Measurements from ENCODE around the gene UBL3.

The UBL3 gene

DNA sequence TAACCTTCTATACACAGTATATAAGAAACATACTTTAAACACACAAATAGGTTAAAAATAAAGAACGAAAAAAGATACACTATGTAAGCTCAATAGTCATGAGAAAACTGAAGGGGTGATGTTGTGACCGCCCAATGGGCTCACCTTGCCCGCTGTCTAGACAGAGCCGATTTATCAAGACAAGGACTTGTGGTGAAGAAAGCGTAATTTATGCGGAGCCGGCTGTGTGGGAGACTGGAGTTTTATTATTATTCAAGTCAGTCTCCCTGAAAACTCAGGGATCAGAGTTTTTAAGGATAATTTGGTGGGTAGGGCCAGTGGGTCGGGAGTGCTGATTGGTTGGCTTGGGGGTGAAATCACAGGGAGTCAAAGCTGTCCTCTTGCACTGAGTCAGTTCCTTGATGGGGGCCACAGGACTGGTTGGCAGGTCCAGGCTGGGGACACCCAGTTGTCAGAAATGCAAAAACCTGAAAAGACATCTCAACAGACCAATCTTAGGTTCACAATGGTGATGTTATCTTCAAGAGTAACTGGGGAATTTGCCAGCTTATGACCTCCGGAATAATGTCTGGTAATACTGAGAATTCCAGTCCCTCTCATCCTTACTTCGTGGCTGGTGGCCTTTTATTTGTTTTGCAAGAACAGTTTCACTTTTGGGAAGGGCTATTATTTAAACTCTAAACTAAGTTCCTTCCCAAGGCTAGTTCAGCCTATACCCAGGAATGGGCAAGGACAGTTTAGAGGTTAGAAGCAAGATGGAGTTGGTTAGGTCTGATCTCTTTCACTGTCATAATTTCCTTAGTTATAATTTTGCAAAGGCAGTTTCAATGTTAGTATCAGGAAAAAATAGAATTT is 96.6 kb downstream of the UBL3 start:
- DNase-seq (ENCODE audit: low read depth) = no peak
- H3K9ac ChIP-seq (ENCODE audit: low read length) = no peak overlapping the region
- H3K4me3 ChIP-seq (ENCODE audit: low read length) = no peak overlapping the region
- H3K9me3 ChIP-seq (ENCODE audit: control insufficient read depth, low read length) = no peaks in the 10 kb centered on the region
- peaks cover 9% of the 10 kb centered on the region for H3K4me1 ChIP-seq (ENCODE audit: control insufficient read depth, insufficient read depth, low read length)
- H3K27me3 ChIP-seq (replicated peaks; ENCODE audit: control insufficient read depth, insufficient read depth, low read length) = no peaks in the 10 kb centered on the region
- no peaks in the 10 kb centered on the region for H3K36me3 ChIP-seq (ENCODE audit: control insufficient read depth, insufficient read depth, low read length, severe bottlenecking)

DNA sequence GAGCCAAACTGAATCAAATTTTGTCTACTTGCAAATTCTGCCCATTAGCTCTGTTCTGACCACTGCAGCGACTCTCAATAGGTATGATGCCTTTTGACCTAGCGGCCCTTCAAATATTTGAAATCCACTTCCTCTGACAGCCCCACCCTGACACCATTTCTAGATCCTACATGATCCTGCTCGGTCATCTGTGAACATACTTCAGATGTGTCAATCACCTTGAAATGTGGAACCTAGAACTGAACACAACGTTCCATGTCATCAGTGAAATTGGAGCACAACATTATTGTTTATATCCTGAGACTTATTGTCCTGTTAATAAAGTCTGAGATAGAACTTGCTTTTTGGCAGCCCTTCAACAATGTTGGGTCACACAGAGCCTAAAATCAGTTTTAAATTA is 98.2 kb downstream of the UBL3 start:
- Histone ChIP-seq H3K9me3 (ENCODE audit: control insufficient read depth, low read length) (no peaks in the 10 kb centered on the region), H3K36me3 (ENCODE audit: control insufficient read depth, insufficient read depth, low read length, severe bottlenecking) (no peaks in the 10 kb centered on the region), H3K4me1 (ENCODE audit: control insufficient read depth, insufficient read depth, low read length) (peaks cover 9% of the 10 kb centered on the region), H3K4me3 (ENCODE audit: low read length) (no peak overlapping the region), H3K9ac (ENCODE audit: low read length) (no peak overlapping the region), H3K27me3 (replicated peaks; ENCODE audit: control insufficient read depth, insufficient read depth, low read length) (no peaks in the 10 kb centered on the region)
- no peak for DNase-seq (ENCODE audit: low read depth)

DNA sequence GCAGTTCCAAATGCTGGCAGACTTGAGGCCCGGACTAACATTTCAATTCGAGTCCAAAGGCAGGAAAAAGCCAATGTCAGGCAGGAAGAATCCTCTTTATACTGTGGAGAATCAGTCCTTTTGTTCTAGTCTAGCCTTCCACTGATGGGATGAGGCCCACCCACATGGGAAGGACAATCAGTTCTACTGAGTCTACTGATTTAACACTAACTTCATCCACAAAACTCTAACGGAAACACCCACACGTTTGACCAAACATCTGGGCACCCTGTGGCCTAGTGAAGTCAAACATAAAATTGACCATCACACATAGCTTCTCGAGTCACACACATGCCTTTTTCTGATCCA is 100.3 kb downstream of the UBL3 start:
- Histone ChIP-seq H3K9me3 (ENCODE audit: control insufficient read depth, low read length) (no peaks in the 10 kb centered on the region), H3K27me3 (replicated peaks; ENCODE audit: control insufficient read depth, insufficient read depth, low read length) (peaks cover 7% of the 10 kb centered on the region), H3K9ac (ENCODE audit: low read length) (no peak overlapping the region), H3K4me1 (ENCODE audit: control insufficient read depth, insufficient read depth, low read length) (peaks cover 9% of the 10 kb centered on the region), H3K36me3 (ENCODE audit: control insufficient read depth, insufficient read depth, low read length, severe bottlenecking) (no peaks in the 10 kb centered on the region), H3K4me3 (ENCODE audit: low read length) (no peak overlapping the region)
- no peak for DNase-seq (ENCODE audit: low read depth)

DNA sequence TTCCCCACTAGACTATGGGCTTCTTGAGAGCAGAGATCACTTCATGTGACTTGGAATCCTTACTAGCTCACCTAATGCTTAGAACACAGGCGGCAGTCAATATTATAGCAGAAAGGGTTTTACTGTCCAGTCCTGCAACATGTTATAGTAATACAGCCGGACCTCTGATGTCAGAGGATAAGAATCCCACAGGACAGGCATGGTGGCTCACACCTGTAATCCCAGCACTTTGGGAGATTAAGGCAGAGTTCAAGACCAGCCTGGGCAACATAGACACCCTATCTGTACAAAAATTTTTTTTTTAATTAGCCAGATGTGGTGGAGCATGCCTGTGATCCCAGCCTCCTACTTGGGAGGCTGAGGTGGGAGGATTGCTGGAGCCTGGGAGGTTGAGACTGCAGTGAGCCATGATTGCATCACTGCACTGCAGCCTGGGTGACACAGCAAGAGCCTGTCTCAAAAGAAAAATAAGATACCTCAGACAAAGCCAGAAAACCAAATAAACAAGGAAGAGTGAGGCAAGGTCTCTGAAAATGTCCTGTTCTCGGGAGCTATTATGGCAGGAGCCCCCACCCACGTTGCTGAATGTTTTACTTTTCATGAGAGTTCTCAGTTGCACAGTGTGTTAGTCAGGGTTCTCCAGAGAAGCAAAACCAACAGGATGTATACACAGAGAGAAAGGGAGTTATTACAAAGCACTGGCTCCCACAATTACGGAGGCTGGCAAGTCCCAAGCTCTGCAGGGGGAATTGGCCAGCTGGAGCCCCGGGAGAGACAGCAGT is 100.8 kb downstream of the UBL3 start:
- Histone ChIP-seq H3K4me3 (ENCODE audit: low read length) (no peak overlapping the region), H3K4me1 (ENCODE audit: control insufficient read depth, insufficient read depth, low read length) (peaks cover 9% of the 10 kb centered on the region), H3K9ac (ENCODE audit: low read length) (no peak overlapping the region), H3K9me3 (ENCODE audit: control insufficient read depth, low read length) (no peaks in the 10 kb centered on the region), H3K36me3 (ENCODE audit: control insufficient read depth, insufficient read depth, low read length, severe bottlenecking) (no peaks in the 10 kb centered on the region), H3K27me3 (replicated peaks; ENCODE audit: control insufficient read depth, insufficient read depth, low read length) (peaks cover 7% of the 10 kb centered on the region)
- peak; percentile 18 for DNase-seq (ENCODE audit: low read depth)

DNA sequence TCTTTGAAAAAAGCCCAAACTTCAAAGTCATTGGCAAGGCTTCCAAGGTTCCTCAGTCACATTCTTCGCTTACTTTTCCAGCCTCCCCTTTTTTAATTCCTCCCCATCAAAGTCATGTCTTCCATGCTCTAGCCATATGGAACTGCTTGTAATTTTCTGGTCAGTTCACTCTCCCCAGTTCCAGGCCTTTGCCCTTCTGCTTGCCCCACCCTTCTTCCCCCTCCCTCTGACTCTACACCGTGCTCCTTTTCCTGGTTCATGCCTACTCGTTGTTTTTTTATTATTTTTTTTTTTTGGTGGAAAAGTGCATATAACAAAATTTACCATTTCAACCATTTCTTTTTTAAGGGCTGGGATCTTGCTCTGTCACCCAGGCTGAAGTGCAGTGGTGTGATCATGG is 102.3 kb downstream of the UBL3 start:
- Histone ChIP-seq H3K9ac (ENCODE audit: low read length) (no peak overlapping the region), H3K4me3 (ENCODE audit: low read length) (no peak overlapping the region), H3K36me3 (ENCODE audit: control insufficient read depth, insufficient read depth, low read length, severe bottlenecking) (no peaks in the 10 kb centered on the region), H3K4me1 (ENCODE audit: control insufficient read depth, insufficient read depth, low read length) (peaks cover 12% of the 10 kb centered on the region), H3K27me3 (replicated peaks; ENCODE audit: control insufficient read depth, insufficient read depth, low read length) (peaks cover 7% of the 10 kb centered on the region), H3K9me3 (ENCODE audit: control insufficient read depth, low read length) (no peaks in the 10 kb centered on the region)
- no peak for DNase-seq (ENCODE audit: low read depth)

DNA sequence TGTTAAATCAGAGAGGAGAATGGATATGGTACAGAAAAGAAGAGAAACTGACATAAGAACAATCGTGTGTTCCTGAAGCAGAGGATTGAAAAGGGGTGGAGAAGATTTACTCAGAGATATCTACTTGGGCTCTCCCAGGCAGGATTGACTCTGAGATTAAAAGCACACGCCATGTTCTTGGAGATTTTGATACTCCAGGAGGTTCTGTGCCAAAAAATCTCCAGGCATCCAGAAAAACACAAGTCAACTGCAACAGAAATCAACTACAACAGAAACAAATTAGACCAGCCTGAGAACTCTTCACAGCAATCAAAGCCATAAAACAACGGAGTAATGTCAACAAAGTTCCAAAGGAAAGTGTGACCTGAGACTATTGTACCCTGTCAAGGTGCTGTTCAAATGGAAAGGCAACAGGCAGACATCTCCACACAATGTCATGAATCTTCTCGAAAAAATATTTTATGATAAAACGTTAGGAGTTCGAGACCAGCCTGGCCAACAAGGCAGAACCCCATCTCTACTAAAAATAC is 104.2 kb downstream of the UBL3 start:
- Histone ChIP-seq H3K4me3 (ENCODE audit: low read length) (no peak overlapping the region), H3K9me3 (ENCODE audit: control insufficient read depth, low read length) (no peaks in the 10 kb centered on the region), H3K27me3 (replicated peaks; ENCODE audit: control insufficient read depth, insufficient read depth, low read length) (peaks cover 7% of the 10 kb centered on the region), H3K4me1 (ENCODE audit: control insufficient read depth, insufficient read depth, low read length) (peaks cover 19% of the 10 kb centered on the region), H3K36me3 (ENCODE audit: control insufficient read depth, insufficient read depth, low read length, severe bottlenecking) (no peaks in the 10 kb centered on the region), H3K9ac (ENCODE audit: low read length) (no peak overlapping the region)
- DNase-seq (ENCODE audit: low read depth) = peak; percentile 10

DNA sequence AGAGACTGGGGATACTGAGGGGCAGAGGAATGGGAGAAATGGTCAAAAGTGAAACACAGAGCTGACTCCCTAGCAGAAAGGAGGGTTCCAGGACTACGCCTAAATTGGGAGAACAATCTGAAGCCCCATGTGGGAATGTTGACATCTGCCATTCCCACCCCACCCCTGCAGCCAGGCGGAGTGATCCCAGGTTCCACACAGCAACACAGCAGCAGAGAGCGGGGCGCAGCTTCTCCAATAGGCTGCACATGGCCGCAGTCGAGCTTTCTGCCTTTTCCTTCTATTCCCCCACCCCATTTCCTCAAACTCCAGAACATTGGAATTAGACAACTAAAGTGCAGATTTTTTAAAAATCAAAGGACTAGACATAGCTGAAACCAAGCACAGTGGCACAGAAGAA is 104.7 kb downstream of the UBL3 start:
- H3K36me3 ChIP-seq (ENCODE audit: control insufficient read depth, insufficient read depth, low read length, severe bottlenecking) = no peaks in the 10 kb centered on the region
- peaks cover 22% of the 10 kb centered on the region for H3K4me1 ChIP-seq (ENCODE audit: control insufficient read depth, insufficient read depth, low read length)
- no peaks in the 10 kb centered on the region for H3K9me3 ChIP-seq (ENCODE audit: control insufficient read depth, low read length)
- peaks cover 7% of the 10 kb centered on the region for H3K27me3 ChIP-seq (replicated peaks; ENCODE audit: control insufficient read depth, insufficient read depth, low read length)
- no peak overlapping the region for H3K4me3 ChIP-seq (ENCODE audit: low read length)
- DNase-seq (ENCODE audit: low read depth) = no peak
- no peak overlapping the region for H3K9ac ChIP-seq (ENCODE audit: low read length)

DNA sequence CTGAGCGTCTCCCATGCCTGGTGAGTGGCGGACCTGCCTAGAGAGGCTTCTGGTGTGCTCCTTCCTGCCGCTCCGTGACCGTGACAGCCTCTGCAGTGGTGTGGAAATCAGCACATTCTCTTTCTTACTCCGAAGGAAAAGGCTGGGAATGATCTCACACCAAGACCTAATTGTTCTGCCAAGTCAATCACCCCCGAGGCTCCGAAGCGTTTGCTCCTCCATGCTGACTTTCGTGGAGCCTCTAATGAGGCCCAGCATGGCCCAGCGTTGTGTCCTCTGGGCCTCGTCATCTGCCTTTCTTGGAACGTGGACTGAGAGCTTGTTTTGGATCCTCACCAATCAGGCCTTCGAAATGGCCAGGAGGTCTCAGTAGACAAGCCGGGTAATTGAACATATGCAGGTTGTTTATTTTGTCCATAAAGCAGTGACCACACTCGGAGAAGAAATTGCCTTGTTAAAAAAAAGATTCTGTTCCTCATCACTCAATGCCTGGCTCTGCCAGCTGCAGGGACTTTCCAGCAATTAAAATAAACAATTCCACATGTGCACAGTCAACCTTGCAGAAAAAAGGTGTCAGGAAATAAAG is 107.1 kb downstream of the UBL3 start:
- Histone ChIP-seq H3K4me3 (ENCODE audit: low read length) (peak overlapping the region; percentile 58), H3K27me3 (replicated peaks; ENCODE audit: control insufficient read depth, insufficient read depth, low read length) (peaks cover 7% of the 10 kb centered on the region), H3K9me3 (ENCODE audit: control insufficient read depth, low read length) (no peaks in the 10 kb centered on the region), H3K4me1 (ENCODE audit: control insufficient read depth, insufficient read depth, low read length) (peaks cover 17% of the 10 kb centered on the region), H3K36me3 (ENCODE audit: control insufficient read depth, insufficient read depth, low read length, severe bottlenecking) (no peaks in the 10 kb centered on the region), H3K9ac (ENCODE audit: low read length) (peak overlapping the region; percentile 19)
- DNase-seq (ENCODE audit: low read depth) = peak; percentile 78

DNA sequence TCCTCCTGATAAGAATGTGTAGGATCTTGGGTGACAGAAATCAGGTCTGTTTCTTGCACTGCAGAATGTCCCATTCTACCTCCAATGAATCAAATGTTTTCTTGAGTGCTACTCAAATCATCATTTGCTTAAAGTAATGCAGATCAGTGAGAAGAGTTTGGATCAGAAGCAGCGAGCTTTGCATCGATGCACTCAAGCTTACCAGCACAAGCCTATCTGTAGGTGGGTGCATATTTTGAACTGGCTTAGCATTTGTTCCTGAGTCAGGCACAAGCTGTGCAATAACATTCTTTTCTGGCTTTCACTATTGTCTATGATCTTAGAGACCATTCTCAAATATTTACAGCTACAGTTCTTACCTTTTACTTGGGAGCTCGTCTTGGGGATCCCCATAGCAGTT is 109.5 kb downstream of the UBL3 start:
- Histone ChIP-seq H3K4me3 (ENCODE audit: low read length) (no peak overlapping the region), H3K4me1 (ENCODE audit: control insufficient read depth, insufficient read depth, low read length) (peaks cover 17% of the 10 kb centered on the region), H3K9me3 (ENCODE audit: control insufficient read depth, low read length) (no peaks in the 10 kb centered on the region), H3K27me3 (replicated peaks; ENCODE audit: control insufficient read depth, insufficient read depth, low read length) (peaks cover 6% of the 10 kb centered on the region), H3K36me3 (ENCODE audit: control insufficient read depth, insufficient read depth, low read length, severe bottlenecking) (no peaks in the 10 kb centered on the region), H3K9ac (ENCODE audit: low read length) (no peak overlapping the region)
- no peak for DNase-seq (ENCODE audit: low read depth)

DNA sequence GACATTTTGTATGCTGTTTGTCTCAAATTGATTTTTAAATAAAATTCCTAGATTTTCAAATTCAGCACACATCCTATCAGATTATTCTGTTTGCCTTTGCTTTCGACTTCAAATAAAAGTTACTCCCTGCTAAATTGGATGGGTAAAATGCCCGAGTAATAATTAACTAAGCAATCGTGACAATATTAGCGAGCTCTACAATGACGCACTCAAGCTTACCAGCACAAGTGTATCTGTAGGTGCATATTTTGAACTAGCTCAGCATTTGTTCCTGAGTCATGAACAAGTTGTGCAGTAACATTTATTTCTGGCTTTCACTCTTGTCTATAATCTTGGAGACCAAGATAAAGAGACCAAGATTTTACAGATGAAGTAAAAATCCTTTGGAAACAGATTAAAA is 113.4 kb downstream of the UBL3 start:
- Histone ChIP-seq H3K9me3 (ENCODE audit: control insufficient read depth, low read length) (no peaks in the 10 kb centered on the region), H3K9ac (ENCODE audit: low read length) (no peak overlapping the region), H3K4me1 (ENCODE audit: control insufficient read depth, insufficient read depth, low read length) (peaks cover 9% of the 10 kb centered on the region), H3K36me3 (ENCODE audit: control insufficient read depth, insufficient read depth, low read length, severe bottlenecking) (no peaks in the 10 kb centered on the region), H3K4me3 (ENCODE audit: low read length) (no peak overlapping the region), H3K27me3 (replicated peaks; ENCODE audit: control insufficient read depth, insufficient read depth, low read length) (peaks cover 1% of the 10 kb centered on the region)
- DNase-seq (ENCODE audit: low read depth) = no peak

DNA sequence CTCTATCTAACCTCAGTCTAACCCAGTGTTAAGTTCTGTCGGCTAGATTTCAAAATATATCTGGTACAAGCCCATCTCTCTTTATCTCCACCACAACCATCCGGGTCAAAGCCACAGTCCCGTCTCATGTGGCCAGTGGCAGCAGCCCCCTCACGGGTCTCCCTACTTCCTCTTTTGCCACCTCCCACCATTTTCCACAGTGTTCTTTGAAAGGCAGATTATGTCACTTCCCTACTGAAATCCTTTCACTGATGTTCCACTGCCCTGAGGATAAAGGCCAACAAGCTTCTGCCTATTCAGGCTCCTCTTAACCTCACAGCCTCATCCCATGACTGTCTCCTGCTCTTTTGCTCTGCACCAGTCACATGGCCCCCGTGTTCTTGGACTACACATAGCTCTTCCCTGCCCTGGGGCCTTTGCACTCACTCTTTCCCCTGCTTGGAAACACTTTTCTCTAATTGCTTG is 117.2 kb downstream of the UBL3 start:
- no peaks in the 10 kb centered on the region for H3K36me3 ChIP-seq (ENCODE audit: control insufficient read depth, insufficient read depth, low read length, severe bottlenecking)
- H3K27me3 ChIP-seq (replicated peaks; ENCODE audit: control insufficient read depth, insufficient read depth, low read length) = peaks cover 37% of the 10 kb centered on the region
- no peak overlapping the region for H3K4me3 ChIP-seq (ENCODE audit: low read length)
- no peak for DNase-seq (ENCODE audit: low read depth)
- H3K9ac ChIP-seq (ENCODE audit: low read length) = no peak overlapping the region
- no peaks in the 10 kb centered on the region for H3K9me3 ChIP-seq (ENCODE audit: control insufficient read depth, low read length)
- H3K4me1 ChIP-seq (ENCODE audit: control insufficient read depth, insufficient read depth, low read length) = peaks cover 4% of the 10 kb centered on the region

Measured in adipocyte (in vitro differentiated cells).